Thoracic aorta (tissue), 2 donors: ENCODE measurements around the gene PSMD13. TPM values are rescaled to one million over a fixed set of nuclear protein-coding genes. Genes with fewer than 3 reads are reported as not detected.

ENCODE experiments used
- ATAC-seq: fragments of 150-250 bp; one replicate; pipeline ENCODE4 v1.8.0; 2017; ENCODE audit warnings: low read depth; ENCODE audit not compliant: insufficient number of reproducible peaks, low FRiP score
- DNase-seq: peaks from one replicate; pipeline ENCODE4 v3.0.0-alpha.2; 2020; ENCODE audit warnings: low spot score
- H3K27ac ChIP-seq, 2 donors: fragments of 200-600 bp; sonication (generic); 1 replicate in 1 of 2; 2 replicates in 1 of 2; pipeline ENCODE4 v1.5.1; 2016; ENCODE audit warnings: mild to moderate bottlenecking in 2 of 2, moderate library complexity in 2 of 2
- H3K27me3 ChIP-seq: fragments of 200-600 bp; sonication (generic); replicated peaks from 2 replicates; pipeline ENCODE4 v1.6.0; 2016; ENCODE audit warnings: mild to moderate bottlenecking; ENCODE audit not compliant: insufficient read depth
- H3K36me3 ChIP-seq: fragments of 200-600 bp; sonication (generic); one replicate; pipeline ENCODE4 v1.5.1; 2016
- H3K4me1 ChIP-seq, 2 donors: fragments of 200-600 bp; sonication (generic); 1 replicate in 1 of 2; 2 replicates in 1 of 2; pipeline versions ENCODE4 v1.5.1 to v1.6.0; 2016; ENCODE audit warnings: low read depth in 2 of 2, mild to moderate bottlenecking in 1 of 2; ENCODE audit not compliant: control insufficient read depth in 1 of 2
- H3K4me3 ChIP-seq: fragments of 200-600 bp; sonication (generic); 2 replicates; pipeline ENCODE4 v1.5.1; 2016; ENCODE audit warnings: mild to moderate bottlenecking
- H3K9me3 ChIP-seq: fragments of 200-600 bp; sonication (generic); 2 replicates; pipeline ENCODE4 v1.5.1; 2016
- CTCF ChIP-seq: fragments of 200-600 bp; sonication (generic); IDR thresholded peaks from one replicate; pipeline ENCODE4 v1.5.1; 2019; ENCODE audit warnings: antibody characterized with exemption
- total RNA-seq, 2 donors: library from RNA; depleted of rRNA; stranded (reverse); fragments of >200 nt; gene quantifications; one replicate each; pipeline versions ENCODE4 v1.1.0 to v1.2.3, GENCODE V29; 2016

PSMD13 gene
- total RNA-seq, 2 donors from 2014 or later = 79.6 to 90.8 TPM

- H3K4me1 ChIP-seq = no peaks in the 10 kb centered on the region
- no peak overlapping the region for H3K4me3 ChIP-seq
- no peak overlapping the region for H3K27ac ChIP-seq
- TF ChIP-seq CTCF = no peak
- H3K9me3 ChIP-seq = no peaks in the 10 kb centered on the region
- ATAC-seq (no peak), DNase-seq (no peak)
- H3K27me3 ChIP-seq = no peaks in the 10 kb centered on the region
- H3K36me3 ChIP-seq = peaks cover 9% of the 10 kb centered on the region
These were observed 39.7 kb upstream of the PSMD13 start for GRCh38 chr11:196786-197731.

GRCh38 chr11:197741-198235, 39.0 kb upstream of the PSMD13 start:
- H3K4me1 ChIP-seq = no peaks in the 10 kb centered on the region
- no peak overlapping the region for H3K27ac ChIP-seq
- DNase-seq = no peak
- H3K9me3 ChIP-seq = no peaks in the 10 kb centered on the region
- peaks cover 9% of the 10 kb centered on the region for H3K36me3 ChIP-seq
- H3K4me3 ChIP-seq = no peak overlapping the region
- ATAC-seq = no peak
- H3K27me3 ChIP-seq = no peaks in the 10 kb centered on the region
- TF ChIP-seq CTCF = no peak

- Histone ChIP-seq H3K4me1 (peaks cover 0 to 1% of the 10 kb centered on the region in 2 donors), H3K27me3 (no peaks in the 10 kb centered on the region), H3K9me3 (no peaks in the 10 kb centered on the region), H3K27ac (no peak overlapping the region), H3K36me3 (peaks cover 9% of the 10 kb centered on the region), H3K4me3 (no peak overlapping the region)
- no peak for TF ChIP-seq CTCF
- DNase-seq = no peak
- no peak for ATAC-seq
These were observed 38.5 kb upstream of the PSMD13 start for GRCh38 chr11:198236-198806.

GRCh38 chr11:199004-199581, 37.7 kb upstream of the PSMD13 start:
- TF ChIP-seq CTCF = no peak
- Histone ChIP-seq H3K36me3 (peaks cover 9% of the 10 kb centered on the region), H3K27ac (no peak overlapping the region), H3K4me1 (peaks cover 0 to 9% of the 10 kb centered on the region in 2 donors), H3K27me3 (no peaks in the 10 kb centered on the region), H3K9me3 (no peaks in the 10 kb centered on the region), H3K4me3 (no peak overlapping the region)
- no peak for DNase-seq
- ATAC-seq = no peak

GRCh38 chr11:199782-200181, 37.0 kb upstream of the PSMD13 start:
- ATAC-seq (no peak), DNase-seq (no peak)
- no peaks in the 10 kb centered on the region for H3K27me3 ChIP-seq
- TF ChIP-seq CTCF = no peak
- H3K27ac ChIP-seq = no peak overlapping the region
- H3K4me3 ChIP-seq = no peak overlapping the region
- H3K4me1 ChIP-seq = peaks cover 0 to 15% of the 10 kb centered on the region in 2 donors
- H3K36me3 ChIP-seq = peaks cover 14% of the 10 kb centered on the region
- no peaks in the 10 kb centered on the region for H3K9me3 ChIP-seq
